Lung (tissue), 12 donors: ENCODE results near the gene TRPV5. TPM values are rescaled to one million over a fixed set of nuclear protein-coding genes. Genes with fewer than 3 reads are reported as not detected.

ENCODE experiments used
- ATAC-seq: fragments of 200-7000 bp; cut with Tn5 transposase; one replicate; pipeline ENCODE4 v1.9.1; 2020; ENCODE audit warnings: moderate number of reproducible peaks; ENCODE audit not compliant: insufficient read depth, low FRiP score
- DNase-seq, 3 donors: peaks; one replicate each; pipeline ENCODE4 v3.0.0-alpha.2; 2013 to 2017
- H3K27ac ChIP-seq, 2 donors: one replicate each; pipeline ENCODE4 v1.5.1; 2013; ENCODE audit warnings: mild to moderate bottlenecking in 2 of 2, moderate library complexity in 2 of 2, control low read depth in 1 of 2, inconsistent platforms in 1 of 2, low read depth in 1 of 2, low read length in 1 of 2
- H3K27me3 ChIP-seq, 3 donors: one replicate each; pipeline ENCODE4 v1.5.1; 2013; ENCODE audit warnings: low read length in 2 of 3; ENCODE audit not compliant: control insufficient read depth in 3 of 3, insufficient read depth in 3 of 3
- H3K36me3 ChIP-seq, 4 donors: one replicate each; pipeline ENCODE4 v1.5.1; 2013; ENCODE audit warnings: low read length in 4 of 4, mild to moderate bottlenecking in 1 of 4, moderate library complexity in 1 of 4; ENCODE audit not compliant: control insufficient read depth in 4 of 4, insufficient read depth in 4 of 4
- H3K4me1 ChIP-seq, 5 donors: one replicate each; pipeline ENCODE4 v1.5.1; 2013; ENCODE audit warnings: low read length in 5 of 5, mild to moderate bottlenecking in 2 of 5, moderate library complexity in 1 of 5; ENCODE audit not compliant: control insufficient read depth in 5 of 5, insufficient read depth in 5 of 5
- H3K4me3 ChIP-seq: one replicate; pipeline ENCODE4 v1.5.1; 2013; ENCODE audit warnings: mild to moderate bottlenecking, control low read depth, moderate library complexity
- H3K9ac ChIP-seq, 2 donors: one replicate each; pipeline ENCODE4 v1.5.1; 2013; ENCODE audit warnings: low read length in 2 of 2, control low read depth in 1 of 2; ENCODE audit not compliant: insufficient read depth in 1 of 2
- H3K9me3 ChIP-seq, 4 donors: one replicate each; pipeline ENCODE4 v1.5.1; 2013; ENCODE audit warnings: low read length in 3 of 4, mild to moderate bottlenecking in 1 of 4, moderate library complexity in 1 of 4; ENCODE audit not compliant: control insufficient read depth in 4 of 4, insufficient read depth in 3 of 4
- WGBS, 2 donors: extraction: QIAGEN DNeasy Blood & Tissue Kit; methylation state at CpG; one replicate each; pipeline ENCODE4 v1.1.7; 2013; 5-methylcytosine and 5-hydroxymethylcytosine counted together
- polyA plus RNA-seq, 2 donors: library from polyadenylated mRNA; stranded (reverse); fragments of 200-250 nt; gene quantifications; one replicate each; pipeline ENCODE4 v1.2.1, GENCODE V29; 2013
- total RNA-seq, 2 donors: library from RNA; depleted of rRNA in 1 of 2; stranded (reverse); fragments of >200 nt in 1 of 2; gene quantifications; one replicate each; pipeline ENCODE4 v1.2.1, GENCODE V29; 2014 to 2021
- TF ChIP-seq, protein P1 (sequence below): IDR thresholded peaks from 2 replicates; pipeline ENCODE4 v1.5.1; 2012; ENCODE audit warnings: mild to moderate bottlenecking; ENCODE audit errors: control extremely low read depth, extremely low read depth
- donor health status: control.
- donor health status: control.
- donor health status: Bipolar disorder and iron deficiency.
- donor health status: healthy.
- donor health status: DM: yes; HTN: yes; CAD: no.

Gene TRPV5
- total and polyA plus RNA-seq, 4 donors = 0.05 TPM; not detected in 3

DNA sequence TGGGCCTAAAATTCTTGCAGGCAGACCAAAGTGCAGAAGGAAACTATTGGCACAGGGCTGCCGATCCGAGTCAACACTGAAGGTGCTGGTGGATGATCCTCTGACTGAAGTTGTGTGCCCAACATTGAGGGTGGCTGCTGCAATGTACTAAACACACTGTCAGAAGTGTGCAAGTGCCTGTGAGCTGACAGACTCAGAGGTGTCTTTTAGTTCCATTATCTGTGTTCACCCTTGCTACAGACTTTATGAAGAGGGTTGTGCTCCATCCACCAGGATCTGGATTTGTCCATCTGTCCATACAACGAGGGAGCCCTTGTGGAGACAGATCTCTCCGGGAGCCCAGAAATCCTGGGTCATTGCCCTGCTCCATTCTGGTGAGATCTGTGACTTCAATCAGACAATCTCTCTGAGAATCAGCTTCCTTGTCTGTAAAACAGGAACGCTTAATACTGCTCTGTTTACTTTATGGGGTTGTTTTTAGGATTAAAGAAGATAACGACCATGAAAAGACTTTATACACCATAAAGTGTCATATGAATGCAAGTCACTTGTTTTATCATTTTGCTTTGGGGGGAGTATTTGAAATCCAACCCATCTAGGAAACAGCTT lies 38.5 kb downstream of the TRPV5 start:
- Histone ChIP-seq H3K9ac (no peak overlapping the region), H3K4me1 (no peaks in the 10 kb centered on the region), H3K9me3 (no peaks in the 10 kb centered on the region), H3K27ac (no peak overlapping the region), H3K27me3 (no peaks in the 10 kb centered on the region), H3K4me3 (no peak overlapping the region), H3K36me3 (no peaks in the 10 kb centered on the region)
- TF ChIP-seq, protein P1, sequence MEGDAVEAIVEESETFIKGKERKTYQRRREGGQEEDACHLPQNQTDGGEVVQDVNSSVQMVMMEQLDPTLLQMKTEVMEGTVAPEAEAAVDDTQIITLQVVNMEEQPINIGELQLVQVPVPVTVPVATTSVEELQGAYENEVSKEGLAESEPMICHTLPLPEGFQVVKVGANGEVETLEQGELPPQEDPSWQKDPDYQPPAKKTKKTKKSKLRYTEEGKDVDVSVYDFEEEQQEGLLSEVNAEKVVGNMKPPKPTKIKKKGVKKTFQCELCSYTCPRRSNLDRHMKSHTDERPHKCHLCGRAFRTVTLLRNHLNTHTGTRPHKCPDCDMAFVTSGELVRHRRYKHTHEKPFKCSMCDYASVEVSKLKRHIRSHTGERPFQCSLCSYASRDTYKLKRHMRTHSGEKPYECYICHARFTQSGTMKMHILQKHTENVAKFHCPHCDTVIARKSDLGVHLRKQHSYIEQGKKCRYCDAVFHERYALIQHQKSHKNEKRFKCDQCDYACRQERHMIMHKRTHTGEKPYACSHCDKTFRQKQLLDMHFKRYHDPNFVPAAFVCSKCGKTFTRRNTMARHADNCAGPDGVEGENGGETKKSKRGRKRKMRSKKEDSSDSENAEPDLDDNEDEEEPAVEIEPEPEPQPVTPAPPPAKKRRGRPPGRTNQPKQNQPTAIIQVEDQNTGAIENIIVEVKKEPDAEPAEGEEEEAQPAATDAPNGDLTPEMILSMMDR = no peak
- ATAC-seq (no peak), DNase-seq (no peak)
- 63 to 79% methylated on average over 6 of the region's 6 CpGs for WGBS, 2 donors

- TF ChIP-seq, protein P1 = no peak
- H3K9ac ChIP-seq = no peak overlapping the region
- H3K4me3 ChIP-seq = no peak overlapping the region
- no peak overlapping the region for H3K27ac ChIP-seq
- H3K4me1 ChIP-seq = peaks cover 0 to 4% (median 0%) of the 10 kb centered on the region in 5 donors
- no peak for DNase-seq
- ATAC-seq = no peak
- WGBS, 2 donors = 75 to 85% methylated on average over 12 of the region's 12 CpGs
- H3K36me3 ChIP-seq = no peaks in the 10 kb centered on the region
- no peaks in the 10 kb centered on the region for H3K27me3 ChIP-seq
- no peaks in the 10 kb centered on the region for H3K9me3 ChIP-seq
Observed at GRCh38 chr7:142894112-142894984, 39.2 kb downstream of the TRPV5 start.

GRCh38 chr7:142892951-142893350 lies 40.6 kb downstream of the TRPV5 start:
- peaks cover 0 to 5% (median 0%) of the 10 kb centered on the region in 5 donors for H3K4me1 ChIP-seq
- no peak overlapping the region for H3K9ac ChIP-seq
- ATAC-seq (no peak), DNase-seq (peak in 1 of 3 donors; percentile 6)
- 85 to 95% methylated on average over 5 of the region's 5 CpGs for WGBS, 2 donors
- H3K27me3 ChIP-seq = no peaks in the 10 kb centered on the region
- TF ChIP-seq, protein P1 = no peak
- no peak overlapping the region for H3K27ac ChIP-seq
- H3K4me3 ChIP-seq = no peak overlapping the region
- no peaks in the 10 kb centered on the region for H3K9me3 ChIP-seq
- H3K36me3 ChIP-seq = no peaks in the 10 kb centered on the region
